PFSK-1 (cell line): Measurements from ENCODE around the gene CTF1.

Source experiments
- FOXP2 ChIP-seq: optimal IDR thresholded peaks from 2 replicates; pipeline ENCODE3; 2011; ENCODE audit warnings: borderline replicate concordance, control low read depth, inconsistent platforms; ENCODE audit not compliant: insufficient read depth; ENCODE audit errors: extremely low read length, extremely low read depth
- POLR2AphosphoS5 ChIP-seq: IDR thresholded peaks from 2 replicates; pipeline ENCODE4 v1.6.1; 2012; ENCODE audit warnings: low read depth, mild to moderate bottlenecking, control low read depth, low read length, moderate library complexity
- REST ChIP-seq, 2 experiments: IDR thresholded peaks; 2 replicates each; pipeline versions ENCODE4 v1.6.1 to v1.8.0; 2011 to 2012; ENCODE audit warnings: low read depth in 2 of 2, low read length in 2 of 2, control low read depth in 1 of 2, inconsistent platforms in 1 of 2, mild to moderate bottlenecking in 1 of 2, moderate library complexity in 1 of 2; ENCODE audit not compliant: insufficient read depth in 1 of 2
- SIN3A ChIP-seq: IDR thresholded peaks from 2 replicates; pipeline ENCODE4 v1.6.1; 2012; ENCODE audit warnings: mild to moderate bottlenecking, low read length, moderate library complexity, borderline replicate concordance; ENCODE audit not compliant: insufficient read depth
- TAF1 ChIP-seq: IDR thresholded peaks from 2 replicates; pipeline ENCODE4 v1.6.1; 2012; ENCODE audit warnings: low read length, control low read depth, borderline replicate concordance; ENCODE audit not compliant: insufficient read depth

Gene CTF1

GRCh38 chr16:30910427-30911029 is 14.1 kb downstream of the CTF1 start:
- TF ChIP-seq SIN3A = no peak
- no peak for TF ChIP-seq FOXP2
- TF ChIP-seq POLR2AphosphoS5 = no peak
- TF ChIP-seq TAF1 = no peak

- no peak for TF ChIP-seq REST (IDR thresholded peaks at IDR 0.05; ENCODE audit: insufficient read depth in 1 of 2, low read depth in 2 of 2, low read length in 2 of 2)
- TF ChIP-seq SIN3A = no peak
- TF ChIP-seq TAF1 = no peak
- TF ChIP-seq POLR2AphosphoS5 = no peak
- TF ChIP-seq FOXP2 = no peak
These were observed 16.5 kb downstream of the CTF1 start for GRCh38 chr16:30912794-30913412.

GRCh38 chr16:30914830-30915229 is 18.4 kb downstream of the CTF1 start:
- no peak for TF ChIP-seq REST (IDR thresholded peaks at IDR 0.05; ENCODE audit: insufficient read depth in 1 of 2, low read depth in 2 of 2, low read length in 2 of 2)
- TF ChIP-seq TAF1 = no peak
- TF ChIP-seq SIN3A = no peak
- no peak for TF ChIP-seq POLR2AphosphoS5

- TF ChIP-seq SIN3A = no peak
- TF ChIP-seq POLR2AphosphoS5 = no peak
- TF ChIP-seq FOXP2 = no peak
- no peak for TF ChIP-seq REST (IDR thresholded peaks at IDR 0.05; ENCODE audit: insufficient read depth in 1 of 2, low read depth in 2 of 2, low read length in 2 of 2)
- TF ChIP-seq TAF1 = no peak
These were observed 22.2 kb downstream of the CTF1 start for GRCh38 chr16:30918614-30919013.

GRCh38 chr16:30920891-30921290 is 24.5 kb downstream of the CTF1 start:
- TF ChIP-seq REST (IDR thresholded peaks at IDR 0.05; ENCODE audit: insufficient read depth in 1 of 2, low read depth in 2 of 2, low read length in 2 of 2) = no peak
- TF ChIP-seq TAF1 = no peak
- no peak for TF ChIP-seq POLR2AphosphoS5
